ENCODE data around the gene SAMMSON.
A peak's percentile ranks its signal among the peaks of the same experiment; 100 is the strongest.

- no peak for TF ChIP-seq EZH2phosphoT487 (IDR thresholded peaks at IDR 0.05; ENCODE audit: unreplicated experiment)
- TF ChIP-seq POLR2AphosphoS5 (IDR thresholded peaks at IDR 0.05; ENCODE audit: low read depth): no peak
- TF ChIP-seq, protein P1, sequence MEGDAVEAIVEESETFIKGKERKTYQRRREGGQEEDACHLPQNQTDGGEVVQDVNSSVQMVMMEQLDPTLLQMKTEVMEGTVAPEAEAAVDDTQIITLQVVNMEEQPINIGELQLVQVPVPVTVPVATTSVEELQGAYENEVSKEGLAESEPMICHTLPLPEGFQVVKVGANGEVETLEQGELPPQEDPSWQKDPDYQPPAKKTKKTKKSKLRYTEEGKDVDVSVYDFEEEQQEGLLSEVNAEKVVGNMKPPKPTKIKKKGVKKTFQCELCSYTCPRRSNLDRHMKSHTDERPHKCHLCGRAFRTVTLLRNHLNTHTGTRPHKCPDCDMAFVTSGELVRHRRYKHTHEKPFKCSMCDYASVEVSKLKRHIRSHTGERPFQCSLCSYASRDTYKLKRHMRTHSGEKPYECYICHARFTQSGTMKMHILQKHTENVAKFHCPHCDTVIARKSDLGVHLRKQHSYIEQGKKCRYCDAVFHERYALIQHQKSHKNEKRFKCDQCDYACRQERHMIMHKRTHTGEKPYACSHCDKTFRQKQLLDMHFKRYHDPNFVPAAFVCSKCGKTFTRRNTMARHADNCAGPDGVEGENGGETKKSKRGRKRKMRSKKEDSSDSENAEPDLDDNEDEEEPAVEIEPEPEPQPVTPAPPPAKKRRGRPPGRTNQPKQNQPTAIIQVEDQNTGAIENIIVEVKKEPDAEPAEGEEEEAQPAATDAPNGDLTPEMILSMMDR (conservative IDR thresholded peaks at IDR 0.05; ENCODE audit: low read depth in 2 of 2): peak; percentile 72 to 76
- TF ChIP-seq NANOG (IDR thresholded peaks at IDR 0.05; ENCODE audit: borderline replicate concordance): no peak
- no peak for TF ChIP-seq ZNF462 (CRISPR knock-in tag; IDR thresholded peaks at IDR 0.05)
- TF ChIP-seq EZH2 (IDR thresholded peaks at IDR 0.05; ENCODE audit: low read depth, unreplicated experiment): no peak
- no peak for TF ChIP-seq JUNB (IDR thresholded peaks at IDR 0.05; ENCODE audit: unreplicated experiment)
- no peak for TF ChIP-seq CREB1 (CRISPR knock-in tag; IDR thresholded peaks at IDR 0.05; ENCODE audit: low read depth)
These were observed 108.5 kb downstream of the SAMMSON start for GRCh38 chr3:70108072-70108471.

Data from GM23338 (cell line).